Measurements from ENCODE around the gene TBRG4. TPM values are rescaled to one million over a fixed set of nuclear protein-coding genes. Genes with fewer than 3 reads are reported as not detected.
A peak's percentile ranks its signal among the peaks of the same experiment; 100 is the strongest.

The TBRG4 gene
- polyA plus RNA-seq, 3 donors: 32.7 to 42.2 (median 38.4) TPM

GRCh38 chr7:45081670-45081974, 29.9 kb downstream of the TBRG4 start:
- Histone ChIP-seq H3K4me2 (replicated peaks; ENCODE audit: extremely low read depth, low read length, poor library complexity, severe bottlenecking) (no peak overlapping the region), H4K20me1 (ENCODE audit: insufficient read depth, low read length) (peaks cover 19% of the 10 kb centered on the region), H3K79me2 (ENCODE audit: insufficient read depth, low read length) (no peaks in the 10 kb centered on the region), H2AFZ (ENCODE audit: insufficient read depth, low read depth, low read length, poor library complexity, severe bottlenecking) (no peak overlapping the region), H3K27ac (ENCODE audit: low read depth in 1 of 2, low read length in 2 of 2) (no peak overlapping the region), H3K27me3 (ENCODE audit: control insufficient read depth in 2 of 2, insufficient read depth in 2 of 2, low read length in 2 of 2) (no peaks in the 10 kb centered on the region), H3K4me1 (ENCODE audit: control insufficient read depth in 1 of 2, insufficient read depth in 2 of 2, low read length in 2 of 2) (no peaks in the 10 kb centered on the region), H3K36me3 (replicated peaks in 1 of 2; ENCODE audit: control insufficient read depth in 1 of 2, insufficient read depth in 2 of 2, low read length in 2 of 2) (peaks cover 6 to 14% of the 10 kb centered on the region in 2 donors), H3K9ac (ENCODE audit: insufficient read depth, low read length, poor library complexity, severe bottlenecking) (no peak overlapping the region), H3K4me3 (replicated peaks in 1 of 3; ENCODE audit: low read depth in 2 of 3, low read length in 3 of 3) (no peak overlapping the region), H3K9me3 (replicated peaks in 1 of 2; ENCODE audit: control insufficient read depth in 1 of 2, insufficient read depth in 1 of 2, low read length in 2 of 2) (no peaks in the 10 kb centered on the region)
- Mint-ChIP-seq H3K27me3 (ENCODE audit: low read depth in 3 of 3) (peaks cover 1 to 5% (median 2%) of the 10 kb centered on the region in 3 donors), H3K27ac (peak overlapping the region in 2 of 7 donors; percentile 79 to 80), H3K36me3 (peaks cover 7 to 13% of the 10 kb centered on the region in 2 donors), H3K4me1 (no peaks in the 10 kb centered on the region), H3K9me3 (no peaks in the 10 kb centered on the region), H3K4me3 (no peak overlapping the region)
- WGBS (ENCODE audit: insufficient coverage): 94% methylated on average over 5 of the region's 9 CpGs
- intact Hi-C loops (cut with micrococcal nuclease): no loop called here
- no peak for TF ChIP-seq CTCF (IDR thresholded peaks at IDR 0.05)
- no peak for DNase-seq

GRCh38 chr7:45080958-45081669, 30.4 kb downstream of the TBRG4 start:
- 96% methylated on average over 5 of the region's 14 CpGs for WGBS (ENCODE audit: insufficient coverage)

More at GRCh38 chr7:45080958-45081669, 30.4 kb downstream of the TBRG4 start:
- Mint-ChIP-seq H3K27me3 (ENCODE audit: low read depth in 3 of 3) (peaks cover 1 to 3% (median 2%) of the 10 kb centered on the region in 3 donors), H3K4me1 (no peaks in the 10 kb centered on the region), H3K4me3 (no peak overlapping the region), H3K27ac (peak overlapping the region; percentile 7 to 80 (median 47)), H3K9me3 (no peaks in the 10 kb centered on the region), H3K36me3 (peaks cover 11 to 18% of the 10 kb centered on the region in 2 donors)
- no peak for DNase-seq
- no peaks in the 10 kb centered on the region for H3K9me3 ChIP-seq (replicated peaks in 1 of 2; ENCODE audit: control insufficient read depth in 1 of 2, insufficient read depth in 1 of 2, low read length in 2 of 2)
- no peaks in the 10 kb centered on the region for H3K79me2 ChIP-seq (ENCODE audit: insufficient read depth, low read length)
- H4K20me1 ChIP-seq (ENCODE audit: insufficient read depth, low read length): peaks cover 24% of the 10 kb centered on the region
- H3K4me3 ChIP-seq (replicated peaks in 1 of 3; ENCODE audit: low read depth in 2 of 3, low read length in 3 of 3): no peak overlapping the region
- H3K36me3 ChIP-seq (replicated peaks in 1 of 2; ENCODE audit: control insufficient read depth in 1 of 2, insufficient read depth in 2 of 2, low read length in 2 of 2): peaks cover 10 to 19% of the 10 kb centered on the region in 2 donors
- no peak overlapping the region for H3K9ac ChIP-seq (ENCODE audit: insufficient read depth, low read length, poor library complexity, severe bottlenecking)
- intact Hi-C loops (cut with micrococcal nuclease): no loop called here
- H3K27ac ChIP-seq (ENCODE audit: low read depth in 1 of 2, low read length in 2 of 2): peak overlapping the region in 1 of 2 donors; percentile 40
- no peak for TF ChIP-seq CTCF (IDR thresholded peaks at IDR 0.05)
- H2AFZ ChIP-seq (ENCODE audit: insufficient read depth, low read depth, low read length, poor library complexity, severe bottlenecking): no peak overlapping the region
- H3K4me1 ChIP-seq (ENCODE audit: control insufficient read depth in 1 of 2, insufficient read depth in 2 of 2, low read length in 2 of 2): no peaks in the 10 kb centered on the region
- no peaks in the 10 kb centered on the region for H3K27me3 ChIP-seq (ENCODE audit: control insufficient read depth in 2 of 2, insufficient read depth in 2 of 2, low read length in 2 of 2)
- H3K4me2 ChIP-seq (replicated peaks; ENCODE audit: extremely low read depth, low read length, poor library complexity, severe bottlenecking): no peak overlapping the region
